DMS79 treated with DMSO at 0.1 percent for 48 hours (cell line): ENCODE results near the gene COX5A.

Source experiments
- DNase-seq: peaks from one replicate; lab custom pipeline; 2025; lab: John Stamatoyannopoulos, UW

Gene COX5A

DNA sequence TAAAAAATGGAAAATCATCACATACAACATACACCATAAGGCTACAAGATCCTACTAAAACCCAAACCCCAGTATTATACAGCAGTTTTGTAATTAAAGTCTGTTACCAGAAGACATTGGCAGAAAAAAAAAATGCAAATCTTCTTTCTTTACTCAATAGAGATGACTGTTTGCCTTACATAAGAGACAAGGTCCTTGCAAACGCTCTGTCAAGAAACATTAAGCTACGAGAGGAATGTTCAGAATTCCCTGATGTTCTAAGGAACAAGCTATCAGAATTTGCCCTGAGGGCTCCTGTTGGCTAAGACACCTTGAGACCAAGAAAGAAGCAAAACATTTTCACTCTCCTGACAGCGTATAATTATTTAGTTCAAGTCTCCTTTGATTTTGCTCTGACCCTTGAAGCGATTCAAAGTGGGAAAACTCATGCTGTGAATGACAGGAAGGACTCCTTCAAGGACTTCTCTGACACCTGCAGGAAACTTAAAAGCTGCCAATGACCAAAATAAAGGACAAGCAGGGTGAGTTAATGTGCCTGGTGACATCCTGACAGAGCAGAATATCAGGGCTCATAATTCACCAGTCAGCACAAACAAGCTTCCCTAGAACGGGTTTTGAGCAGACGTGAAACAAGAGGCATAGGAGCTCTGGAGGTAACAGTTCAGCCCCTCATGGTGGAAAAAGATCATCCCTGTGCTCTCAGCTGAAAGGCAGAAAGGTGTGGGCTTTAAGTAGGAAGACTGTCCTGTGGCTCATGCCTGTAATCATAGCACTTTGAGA, 67.2 kb downstream of the COX5A start:
- DNase-seq, result no peak
